ENCODE measurements around the gene RSRC1.

GRCh38 chr3:158111861-158112260 is 2.0 kb downstream of the RSRC1 start:
- TF ChIP-seq CTCF (IDR thresholded peaks at IDR 0.05; ENCODE audit: low read depth, low read length, poor library complexity, severe bottlenecking) (no peak), EZH2phosphoT487 (IDR thresholded peaks at IDR 0.05; ENCODE audit: borderline replicate concordance, low read length) (no peak)

All from DOHH2 (cell line).